Neural crest cell (in vitro differentiated cells): ENCODE data around the gene PIPOX. TPM values are rescaled to one million over a fixed set of nuclear protein-coding genes. Genes with fewer than 3 reads are reported as not detected.

Experiments used
- DNase-seq: peaks from one replicate; pipeline ENCODE4 v3.0.0; 2021; ENCODE audit warnings: low read depth, mixed read lengths, low spot score
- H3K27ac Mint-ChIP-seq: one replicate; pipeline ENCODE4 v1.8.0; 2021; ENCODE audit warnings: mild to moderate bottlenecking, mixed read lengths; ENCODE audit not compliant: unreplicated experiment
- H3K27me3 Mint-ChIP-seq: 2 replicates; pipeline ENCODE4 v1.8.0; 2021; ENCODE audit warnings: low read depth, mild to moderate bottlenecking, mixed read lengths
- H3K36me3 Mint-ChIP-seq: 2 replicates; pipeline ENCODE4 v1.8.0; 2021; ENCODE audit warnings: low read depth, mild to moderate bottlenecking, mixed read lengths
- H3K4me1 Mint-ChIP-seq: 2 replicates; pipeline ENCODE4 v1.8.0; 2021; ENCODE audit warnings: mixed read lengths
- H3K4me3 Mint-ChIP-seq: one replicate; pipeline ENCODE4 v1.8.0; 2021; ENCODE audit warnings: mild to moderate bottlenecking, mixed read lengths
- H3K9me3 Mint-ChIP-seq: 2 replicates; pipeline ENCODE4 v1.8.0; 2021; ENCODE audit warnings: mixed read lengths
- total RNA-seq: library from RNA; stranded (reverse); gene quantifications from 2 replicates; pipeline ENCODE4 v1.2.1, GENCODE V29; 2021
- TF ChIP-seq, protein P1 (sequence below): fragments of 200-600 bp; sonication (generic); conservative IDR thresholded peaks from 2 replicates; pipeline ENCODE4 v1.5.0; 2021; ENCODE audit warnings: antibody characterized with exemption, mild to moderate bottlenecking

The PIPOX gene
- total RNA-seq, 1 donor from 2014 or later, result 4.1 TPM

DNA sequence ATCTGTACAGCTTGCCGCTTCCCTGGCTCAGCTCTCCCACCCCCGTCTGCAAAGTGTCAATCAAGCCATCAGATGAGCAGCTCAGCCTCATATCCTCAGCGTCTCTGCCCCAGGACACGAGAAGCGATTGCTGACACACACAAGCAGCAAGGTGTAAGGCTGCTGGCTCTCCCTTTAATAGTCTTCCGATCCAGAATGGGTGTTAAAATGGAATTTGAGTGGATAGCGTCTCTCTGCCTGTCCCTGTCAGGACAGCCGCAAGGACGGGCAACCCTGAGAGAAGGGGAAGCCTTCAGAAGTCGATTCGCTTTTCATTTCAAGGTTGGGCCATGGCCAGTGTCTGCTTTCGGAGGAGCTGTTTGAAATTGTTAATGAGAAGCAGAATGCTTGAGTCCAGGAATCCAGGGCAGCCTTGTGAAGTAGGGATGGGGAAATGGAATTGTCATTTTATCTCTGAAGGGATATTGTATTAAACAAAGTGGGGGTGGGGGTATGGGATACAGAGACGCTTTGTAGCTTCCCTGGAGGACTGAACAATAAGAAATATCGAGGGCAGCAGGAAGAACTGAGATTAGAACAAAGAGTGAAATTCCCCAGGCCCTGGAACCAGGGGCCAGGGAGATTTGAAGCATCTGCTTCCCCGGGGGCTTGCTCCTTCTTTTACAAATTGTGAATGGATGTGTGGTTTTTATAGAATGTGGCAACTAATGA is 4.7 kb upstream of the PIPOX start:
- Mint-ChIP-seq H3K4me3 (no peak overlapping the region), H3K9me3 (peaks cover 9% of the 10 kb centered on the region), H3K4me1 (peaks cover 16% of the 10 kb centered on the region), H3K36me3 (peaks cover 7% of the 10 kb centered on the region), H3K27me3 (peaks cover 12% of the 10 kb centered on the region), H3K27ac (no peak overlapping the region)
- no peak for DNase-seq
- TF ChIP-seq, protein P1, sequence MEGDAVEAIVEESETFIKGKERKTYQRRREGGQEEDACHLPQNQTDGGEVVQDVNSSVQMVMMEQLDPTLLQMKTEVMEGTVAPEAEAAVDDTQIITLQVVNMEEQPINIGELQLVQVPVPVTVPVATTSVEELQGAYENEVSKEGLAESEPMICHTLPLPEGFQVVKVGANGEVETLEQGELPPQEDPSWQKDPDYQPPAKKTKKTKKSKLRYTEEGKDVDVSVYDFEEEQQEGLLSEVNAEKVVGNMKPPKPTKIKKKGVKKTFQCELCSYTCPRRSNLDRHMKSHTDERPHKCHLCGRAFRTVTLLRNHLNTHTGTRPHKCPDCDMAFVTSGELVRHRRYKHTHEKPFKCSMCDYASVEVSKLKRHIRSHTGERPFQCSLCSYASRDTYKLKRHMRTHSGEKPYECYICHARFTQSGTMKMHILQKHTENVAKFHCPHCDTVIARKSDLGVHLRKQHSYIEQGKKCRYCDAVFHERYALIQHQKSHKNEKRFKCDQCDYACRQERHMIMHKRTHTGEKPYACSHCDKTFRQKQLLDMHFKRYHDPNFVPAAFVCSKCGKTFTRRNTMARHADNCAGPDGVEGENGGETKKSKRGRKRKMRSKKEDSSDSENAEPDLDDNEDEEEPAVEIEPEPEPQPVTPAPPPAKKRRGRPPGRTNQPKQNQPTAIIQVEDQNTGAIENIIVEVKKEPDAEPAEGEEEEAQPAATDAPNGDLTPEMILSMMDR, result no peak

DNA sequence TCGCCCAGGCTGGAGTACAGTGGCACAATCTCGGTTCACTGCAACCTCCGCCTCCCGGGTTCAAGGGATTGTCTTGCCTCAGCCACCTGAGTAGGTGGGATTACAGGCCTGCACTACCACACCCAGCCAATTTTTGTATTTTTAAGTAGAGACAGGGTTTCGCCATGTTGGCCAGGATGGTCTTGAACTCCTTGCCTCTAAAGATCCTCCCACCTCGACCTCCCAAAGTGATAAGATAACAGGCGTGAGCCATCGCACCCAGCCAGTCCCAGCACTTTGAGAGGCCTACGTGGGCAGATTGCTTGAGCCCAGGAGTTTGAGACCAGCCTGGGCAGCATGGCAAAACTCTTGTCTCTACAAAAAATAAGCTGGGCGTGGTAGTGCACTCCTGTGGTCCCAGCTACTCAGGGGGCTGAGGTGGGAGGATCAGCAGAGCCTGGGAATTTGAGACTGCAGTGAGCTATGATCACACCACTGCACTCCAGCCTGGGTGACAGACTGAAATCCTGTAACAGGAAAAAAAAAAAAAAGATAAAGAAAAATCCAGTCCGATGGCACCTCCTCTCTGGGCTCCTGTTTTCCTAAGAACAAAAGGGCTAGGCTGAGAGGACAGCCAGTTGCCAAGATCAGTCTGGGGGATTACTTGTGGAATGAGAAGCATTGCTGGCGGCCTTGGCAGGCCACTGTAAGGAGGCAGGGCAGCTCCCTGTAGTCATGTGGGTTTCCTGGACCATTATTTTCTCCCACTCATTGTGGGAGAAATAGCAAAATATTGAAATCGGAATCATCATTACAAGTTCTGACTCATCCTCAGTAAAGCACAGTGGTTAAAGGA is 3.0 kb upstream of the PIPOX start:
- Mint-ChIP-seq H3K27me3 (peaks cover 6% of the 10 kb centered on the region), H3K36me3 (peaks cover 3% of the 10 kb centered on the region), H3K4me1 (peaks cover 31% of the 10 kb centered on the region), H3K27ac (no peak overlapping the region), H3K4me3 (no peak overlapping the region), H3K9me3 (peaks cover 4% of the 10 kb centered on the region)
- no peak for DNase-seq
- TF ChIP-seq, protein P1, result no peak

DNA sequence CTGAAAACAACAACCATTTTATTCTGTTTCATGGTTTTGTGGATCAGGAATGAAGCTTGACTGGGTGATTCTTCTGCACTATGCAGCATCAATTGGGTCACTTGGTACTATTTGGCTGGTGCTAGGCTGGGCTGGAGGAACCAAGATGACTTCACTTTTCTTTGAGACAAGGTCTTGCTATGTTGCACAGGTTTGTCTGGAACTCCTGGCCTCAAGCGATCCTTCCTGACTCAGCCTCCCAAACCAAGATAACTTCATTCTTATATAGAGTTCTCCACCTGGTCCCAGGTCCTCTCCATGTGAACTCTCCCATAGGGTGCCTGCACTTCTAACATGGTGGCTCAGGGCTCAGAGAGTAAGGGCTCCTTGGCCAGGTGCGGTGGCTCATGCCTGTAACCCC is 1.9 kb upstream of the PIPOX start:
- Mint-ChIP-seq H3K36me3 (no peaks in the 10 kb centered on the region), H3K27me3 (peaks cover 2% of the 10 kb centered on the region), H3K4me3 (no peak overlapping the region), H3K9me3 (no peaks in the 10 kb centered on the region), H3K4me1 (peaks cover 37% of the 10 kb centered on the region), H3K27ac (no peak overlapping the region)
- TF ChIP-seq, protein P1, result no peak
- no peak for DNase-seq

DNA sequence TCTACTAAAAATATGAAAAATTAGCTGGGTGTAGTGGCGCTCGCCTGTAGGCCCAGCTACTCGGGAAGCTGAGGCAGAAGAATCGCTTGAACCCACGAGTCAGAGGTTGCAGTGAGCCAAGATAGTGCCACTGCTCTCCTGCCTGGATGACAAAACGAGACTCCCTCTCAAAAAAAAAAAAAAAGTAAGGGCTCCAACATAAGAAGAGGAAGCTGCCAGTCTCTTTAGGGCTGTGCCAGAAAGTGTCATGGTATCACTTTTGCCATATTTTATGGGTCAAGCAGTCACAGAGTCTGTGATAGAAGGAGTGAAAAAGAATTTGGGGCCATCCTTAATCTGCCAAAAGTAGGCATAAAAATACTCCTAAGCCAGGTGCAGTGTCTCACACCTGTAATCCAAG is 1.4 kb upstream of the PIPOX start:
- TF ChIP-seq, protein P1, result no peak
- peaks cover 42% of the 10 kb centered on the region for H3K4me1 Mint-ChIP-seq
- H3K36me3 Mint-ChIP-seq, result no peaks in the 10 kb centered on the region
- H3K4me3 Mint-ChIP-seq, result no peak overlapping the region
- H3K27me3 Mint-ChIP-seq, result no peaks in the 10 kb centered on the region
- H3K9me3 Mint-ChIP-seq, result no peaks in the 10 kb centered on the region
- no peak overlapping the region for H3K27ac Mint-ChIP-seq
- DNase-seq, result no peak

DNA sequence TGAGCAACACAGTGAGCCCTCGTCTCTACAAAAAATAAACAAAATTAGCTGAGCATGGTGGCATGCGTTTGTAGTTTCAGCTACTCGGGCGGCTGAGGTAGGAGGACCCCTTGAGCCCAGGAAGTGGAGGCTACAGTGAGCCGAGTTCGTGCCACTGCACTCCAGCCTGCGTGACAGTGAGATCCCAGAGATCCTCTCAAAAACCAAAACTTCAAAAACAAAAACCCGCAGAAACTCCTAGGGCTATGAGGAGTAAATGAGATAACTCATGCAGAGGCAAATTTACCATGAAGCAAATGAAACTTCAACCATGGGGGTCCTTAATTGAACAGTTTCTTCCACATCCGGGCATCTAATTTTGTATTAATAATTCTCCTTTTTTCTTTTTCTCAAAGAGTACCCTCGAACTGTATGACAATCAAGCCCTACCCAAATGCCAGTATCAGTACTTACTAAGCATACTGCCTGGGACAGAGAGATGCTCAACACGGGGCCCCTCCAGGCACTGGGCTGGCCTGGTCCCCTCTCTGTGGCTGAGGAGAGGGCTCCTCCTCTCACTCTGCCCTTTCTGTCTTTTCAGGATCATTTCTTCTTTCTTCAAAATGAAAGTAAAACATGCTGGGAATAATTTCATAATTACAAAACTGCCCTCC is 789 bp upstream of the PIPOX start:
- TF ChIP-seq, protein P1, result no peak
- H3K4me3 Mint-ChIP-seq, result no peak overlapping the region
- no peak overlapping the region for H3K27ac Mint-ChIP-seq
- peaks cover 45% of the 10 kb centered on the region for H3K4me1 Mint-ChIP-seq
- H3K36me3 Mint-ChIP-seq, result no peaks in the 10 kb centered on the region
- H3K9me3 Mint-ChIP-seq, result no peaks in the 10 kb centered on the region
- DNase-seq, result no peak
- no peaks in the 10 kb centered on the region for H3K27me3 Mint-ChIP-seq
